A673 (cell line): Measurements from ENCODE around the gene FOXO1.

Source experiments
- CTCF ChIP-seq: fragments of 300-800, 200-600 bp; sonication (generic); conservative IDR thresholded peaks from 2 replicates; pipeline ENCODE4 v1.5.1; 2017; ENCODE audit warnings: low read depth, mild to moderate bottlenecking, antibody characterized with exemption, low read length, moderate library complexity, mixed read lengths
- EZH2 ChIP-seq: fragments of 200-600 bp; sonication (generic); IDR thresholded peaks from 2 replicates; pipeline ENCODE4 v1.6.1; 2017; ENCODE audit warnings: borderline replicate concordance, low read depth, mild to moderate bottlenecking, mixed read lengths, antibody characterized with exemption, low read length; ENCODE audit not compliant: poor library complexity, severe bottlenecking

GRCh38 chr13:40592035-40592434 is 74.4 kb downstream of the FOXO1 start:
- TF ChIP-seq CTCF (no peak), EZH2 (no peak)
